Brain pericyte (primary cell): Measurements from ENCODE around the gene CMTM1.
A peak's percentile ranks its signal among the peaks of the same experiment; 100 is the strongest.
"Not testable (repeated sequence)": the region's sequence is repeated elsewhere in the genome, so short reads cannot be mapped to it uniquely, and the experiment has no call there.

Experiments used
- DNase-seq: peaks from one replicate; pipeline ENCODE4 v3.0.0-alpha.2; 2012; ENCODE audit warnings: low read depth, low spot score

CMTM1 gene

DNA sequence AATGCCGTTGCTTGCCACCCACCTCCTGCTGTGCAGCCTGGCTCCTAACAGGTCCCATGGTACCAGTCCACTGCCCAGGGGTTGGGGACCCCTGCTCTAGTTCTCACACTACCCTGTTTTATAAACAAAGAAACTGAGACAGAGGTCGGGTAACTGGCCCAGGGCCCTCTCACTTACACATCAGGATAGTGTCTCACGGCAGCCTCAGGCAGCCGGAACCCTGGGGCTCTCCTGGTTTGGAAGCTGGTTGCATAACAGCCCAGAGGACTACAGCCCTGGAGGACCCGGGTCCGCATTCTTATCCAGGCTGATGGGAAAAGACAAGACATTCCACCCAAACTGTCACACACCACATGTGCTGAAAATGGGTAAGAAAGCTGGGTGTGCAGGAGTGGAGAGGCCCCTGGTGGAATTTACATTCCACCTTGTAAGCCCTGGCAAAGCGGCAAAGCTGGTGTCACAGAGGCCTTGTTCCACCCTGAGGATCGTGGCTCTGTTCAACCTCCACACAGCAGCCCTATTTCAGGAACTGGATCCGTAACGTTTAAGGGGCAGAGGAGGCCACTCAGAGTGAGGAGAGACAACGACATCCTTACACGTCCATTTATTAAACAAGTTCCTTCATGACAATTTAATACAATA lies 48.0 kb downstream of the CMTM1 start:
- no peak for DNase-seq

DNA sequence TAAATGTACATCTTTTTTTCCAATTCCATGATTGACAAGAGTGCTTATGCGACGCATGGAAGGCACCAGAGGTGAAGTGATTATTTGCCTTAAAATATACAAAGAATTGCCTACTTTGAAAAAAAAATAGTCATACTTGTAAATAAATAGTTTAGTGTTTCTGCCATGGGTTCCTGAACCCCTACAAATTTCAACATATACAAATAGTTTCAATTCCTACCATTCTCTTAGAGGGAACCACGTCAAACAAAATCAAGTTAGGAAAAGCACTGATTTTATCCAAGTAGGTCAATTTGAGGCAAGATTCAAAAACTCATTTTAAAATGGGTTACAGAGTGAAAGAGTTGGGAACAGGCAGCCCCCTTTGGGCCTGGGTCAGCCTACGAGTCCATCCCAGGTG lies 49.9 kb downstream of the CMTM1 start:
- no peak for DNase-seq

DNA sequence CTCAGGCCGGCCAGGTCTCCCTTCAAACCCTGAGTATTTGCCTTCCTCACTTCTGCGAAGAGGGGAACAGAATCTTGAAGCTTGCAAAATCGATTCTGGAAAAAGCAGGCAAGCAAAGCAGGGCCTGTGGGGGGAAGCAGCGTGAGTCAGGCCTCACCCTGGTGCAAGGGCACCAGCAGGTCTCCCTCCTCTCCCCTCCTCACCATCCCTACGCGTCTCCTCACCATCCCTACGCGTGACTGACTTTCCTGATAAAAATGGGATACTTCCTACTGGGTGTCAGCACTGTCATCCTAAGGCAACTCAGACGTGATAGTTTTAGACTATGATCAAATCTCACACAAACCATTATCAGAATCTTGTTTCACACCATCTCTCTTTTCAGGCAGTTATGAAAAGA lies 50.4 kb downstream of the CMTM1 start:
- no peak for DNase-seq

DNA sequence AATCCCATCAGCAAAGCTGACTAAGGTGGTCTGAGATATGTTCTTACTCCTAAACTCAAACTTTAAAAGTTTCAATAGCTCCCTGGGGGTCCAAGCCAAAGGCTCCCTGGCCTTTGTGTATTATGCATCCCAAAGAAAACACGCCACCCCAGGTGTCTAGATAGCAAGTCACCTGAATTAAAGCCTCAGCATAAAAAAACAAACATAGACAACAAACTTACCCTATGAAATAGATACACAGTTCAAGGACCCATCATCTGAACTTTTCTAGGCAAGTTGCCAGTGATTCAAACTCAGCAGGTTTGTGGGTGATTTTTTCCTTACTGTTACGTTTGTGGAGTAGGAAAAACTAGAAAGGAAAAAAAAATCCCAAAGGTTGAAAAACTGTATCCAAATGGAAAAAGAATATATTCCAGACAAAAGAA lies 50.8 kb downstream of the CMTM1 start:
- DNase-seq, result no peak

DNA sequence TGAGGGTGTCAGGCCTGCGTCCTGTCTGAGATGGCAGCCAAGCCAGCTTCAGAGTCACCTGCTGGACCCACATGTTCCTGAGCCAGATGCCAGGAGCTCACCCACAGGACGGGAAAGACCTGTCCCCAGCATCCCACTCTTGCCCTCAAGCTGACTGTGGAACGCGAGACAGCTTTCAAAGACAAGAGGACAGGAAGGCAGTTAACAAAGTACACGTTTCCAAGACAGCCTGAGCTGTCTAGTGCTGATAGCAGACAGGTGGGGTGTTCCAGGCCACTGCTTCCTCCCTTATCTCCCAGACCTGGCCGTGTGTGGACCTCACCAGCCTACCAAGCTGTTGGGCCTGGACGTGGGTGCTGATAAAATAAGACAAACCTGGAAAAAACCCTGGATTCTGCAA lies 51.5 kb downstream of the CMTM1 start:
- DNase-seq, result no peak

DNA sequence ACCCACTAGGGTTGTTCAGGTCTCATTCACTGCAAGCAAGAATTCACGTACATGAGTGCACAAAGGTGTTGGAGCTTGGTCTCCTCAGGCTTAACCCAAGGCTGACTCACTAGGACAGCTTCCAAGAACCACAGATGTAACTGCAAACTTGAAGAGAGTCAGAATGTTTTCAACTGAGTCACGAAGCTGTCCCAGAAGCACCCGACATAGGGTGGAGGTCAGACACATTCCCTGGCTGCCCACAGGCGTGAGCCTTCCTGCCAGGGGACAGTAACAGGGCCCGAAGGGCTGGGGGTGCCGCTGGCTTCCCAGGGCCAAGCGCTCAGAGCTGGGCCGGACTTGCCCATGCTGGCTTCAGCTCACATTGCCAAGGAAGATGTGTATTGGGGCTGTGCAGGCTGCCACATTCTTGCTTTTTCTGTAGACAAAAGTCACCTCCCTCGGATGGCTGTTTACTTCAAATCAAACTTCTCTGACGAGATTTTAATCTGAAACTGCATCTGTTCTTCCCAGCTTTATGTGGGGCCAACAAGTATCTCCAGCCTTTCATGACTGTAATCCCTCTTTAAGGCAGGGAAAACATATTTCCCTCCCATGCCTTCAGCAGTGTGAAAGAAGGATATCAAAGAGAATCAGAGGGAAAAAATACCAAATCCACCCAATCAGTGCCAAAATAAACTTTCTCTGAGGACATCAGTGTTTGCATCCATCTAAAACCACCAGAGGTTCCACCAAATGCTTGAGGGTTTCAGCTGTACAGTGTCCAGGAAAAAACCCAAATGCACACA lies 52.5 kb downstream of the CMTM1 start:
- peak; percentile 59 for DNase-seq

DNA sequence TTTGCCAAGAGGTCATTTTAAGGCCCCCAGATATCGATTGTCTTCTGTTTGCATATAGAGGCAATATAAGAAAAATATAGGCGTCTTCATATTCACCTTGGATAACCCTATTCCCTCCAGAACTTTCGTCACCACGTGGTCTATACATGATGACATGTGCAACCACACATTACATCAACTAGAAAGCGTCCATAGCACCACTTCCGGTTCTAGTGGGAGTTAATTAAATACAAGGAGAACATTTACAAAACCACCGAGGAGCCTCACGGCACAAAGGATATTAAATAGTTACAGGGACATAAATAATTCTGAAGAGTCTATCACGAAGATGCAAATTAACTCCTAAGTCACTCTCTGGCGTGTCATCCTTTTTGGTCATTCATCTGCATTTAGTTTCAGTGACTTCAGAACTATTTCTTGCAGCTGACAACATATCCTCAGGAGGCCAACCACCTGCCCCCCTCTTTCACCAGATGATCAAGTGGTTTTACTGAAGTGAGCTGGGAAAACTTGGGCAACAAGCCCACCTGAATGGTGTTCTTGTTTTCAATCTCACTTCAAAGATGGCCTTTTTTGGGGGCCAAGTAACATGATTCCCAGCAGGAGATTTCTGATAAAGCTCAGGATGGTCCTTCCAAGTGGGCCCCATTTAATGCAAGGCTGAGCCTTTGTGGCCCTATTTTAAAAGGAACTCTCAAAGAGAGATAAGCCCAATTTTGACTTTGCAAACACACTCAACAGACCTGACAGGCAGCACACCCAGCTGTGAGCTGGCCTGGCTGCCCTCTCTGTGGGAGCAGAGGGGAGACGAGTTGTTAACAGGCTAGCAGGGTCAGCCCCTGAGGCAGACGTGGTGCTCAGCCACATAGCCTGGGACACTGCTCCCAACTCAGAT lies 53.5 kb downstream of the CMTM1 start:
- no peak for DNase-seq

DNA sequence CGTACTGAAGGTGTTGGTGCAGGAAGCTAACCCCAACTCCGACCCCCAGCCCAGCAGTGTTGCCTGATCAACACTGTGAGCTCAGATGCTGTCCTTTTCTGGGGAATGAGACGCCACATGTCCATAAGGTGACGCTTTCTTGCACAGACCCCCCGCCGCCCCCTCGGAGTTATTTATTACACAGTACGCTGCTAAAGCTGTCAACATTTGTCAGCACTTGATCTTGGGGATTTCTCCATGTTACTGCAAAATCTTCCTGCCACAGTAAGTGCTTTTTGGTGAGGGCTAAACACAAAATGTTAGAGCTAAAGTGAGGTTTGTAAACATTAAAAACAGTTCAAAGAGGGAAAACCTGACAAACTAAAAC lies 54.2 kb downstream of the CMTM1 start:
- no peak for DNase-seq

DNA sequence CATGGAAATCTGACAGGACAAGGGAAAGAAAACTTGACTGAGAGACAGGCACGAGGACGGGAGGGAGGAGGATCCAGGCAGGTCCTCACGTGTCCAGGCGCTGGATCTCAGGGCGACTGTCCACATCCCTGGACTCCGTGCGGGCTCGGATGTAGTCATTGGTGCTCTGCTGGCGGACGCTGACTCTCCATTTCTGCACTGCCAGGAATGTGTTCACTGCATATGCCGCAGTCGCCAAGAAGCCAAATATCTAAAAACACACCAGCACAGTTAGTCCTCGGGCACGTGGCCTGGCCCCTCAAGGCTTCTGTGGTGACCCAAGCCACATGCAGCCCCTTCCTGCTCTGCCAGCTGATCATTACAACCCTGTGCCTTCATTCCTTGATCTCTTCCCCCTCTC lies 55.7 kb downstream of the CMTM1 start:
- no peak for DNase-seq

DNA sequence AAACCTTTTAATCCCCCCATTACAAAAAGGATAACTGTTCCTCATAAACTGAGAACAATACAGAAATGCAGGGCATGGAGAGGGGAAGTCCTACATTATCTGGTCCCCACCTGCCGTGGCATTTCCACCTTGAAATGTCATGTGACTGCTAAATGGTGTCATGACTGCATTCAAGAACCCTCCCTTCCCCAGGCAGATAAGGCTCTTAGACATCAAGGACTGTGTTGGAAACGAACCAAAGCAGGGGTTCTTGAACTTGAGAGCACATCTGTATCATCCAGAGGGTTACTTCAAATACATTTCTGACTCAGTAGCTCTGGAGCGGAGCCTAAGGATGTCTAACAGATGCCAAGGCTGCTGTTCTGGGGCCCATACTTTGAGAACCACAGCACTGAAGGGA lies 56.6 kb downstream of the CMTM1 start:
- DNase-seq, result no peak

DNA sequence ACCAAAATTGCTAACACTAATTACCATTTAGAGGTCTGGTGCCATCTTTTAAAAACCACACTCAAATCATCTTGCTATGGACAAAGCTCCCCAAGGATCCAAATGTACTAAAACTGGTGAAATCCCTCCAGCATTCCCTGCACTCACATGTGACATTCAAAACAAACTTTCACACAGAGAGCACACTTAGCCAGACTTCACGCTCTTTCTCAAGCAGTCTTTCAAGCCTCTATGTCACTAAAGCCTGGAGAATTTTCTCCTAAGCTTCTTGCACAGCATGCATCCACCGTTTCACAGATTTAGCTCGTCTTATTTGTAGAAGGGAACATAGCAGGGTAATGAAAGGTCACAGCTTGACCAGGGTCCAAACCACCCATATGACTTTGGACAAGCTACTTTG lies 57.5 kb downstream of the CMTM1 start:
- DNase-seq, result no peak

DNA sequence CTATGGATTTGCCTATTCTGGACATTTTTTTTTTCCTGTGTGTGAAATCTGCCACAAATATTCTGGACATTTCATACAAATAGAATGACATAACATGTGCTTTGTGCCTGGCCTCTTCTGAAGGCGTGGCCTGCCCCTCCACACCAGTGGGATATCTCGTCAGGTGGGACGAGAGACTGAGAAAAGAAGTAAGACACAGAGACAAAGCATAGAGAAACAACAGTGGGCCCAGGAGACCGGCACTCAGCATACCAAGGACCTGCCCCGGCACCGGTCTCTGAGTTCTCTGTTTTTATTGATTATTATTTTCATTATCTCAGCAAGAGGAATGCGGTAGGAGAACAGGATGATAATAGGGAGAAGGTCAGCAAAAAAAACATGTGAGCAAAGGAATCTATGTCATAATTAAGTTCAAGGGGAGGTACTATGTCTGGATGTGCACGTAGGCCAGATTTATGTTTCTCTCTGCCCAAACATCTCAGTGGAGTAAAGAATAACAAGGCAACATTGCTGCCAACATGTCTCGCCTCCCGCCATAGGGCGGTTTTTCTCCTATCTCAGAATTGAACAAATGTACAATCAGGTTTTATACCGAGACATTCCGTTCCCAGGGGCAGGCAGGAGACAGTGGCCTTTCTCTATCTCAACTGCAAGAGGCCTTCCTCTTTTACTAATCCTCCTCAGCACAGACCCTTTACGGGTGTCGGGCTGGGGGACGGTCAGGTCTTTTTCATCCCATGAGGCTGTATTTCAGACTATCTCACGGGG lies 61.6 kb downstream of the CMTM1 start:
- DNase-seq, result not testable (repeated sequence)
